ENCODE measurements around the gene TRMT112.
A peak's percentile ranks its signal among the peaks of the same experiment; 100 is the strongest.

TRMT112 gene

GRCh38 chr11:64317325-64317960 lies at the start of gene TRMT112:
Gene TRMT112 (minus strand): TSS chr11:64317559. CDS start chr11:64317526, 33 bp downstream.
- Histone ChIP-seq H3K36me3 (ENCODE audit: control insufficient read depth, insufficient read depth, low read length) (peaks cover 13% of the 10 kb centered on the region), H3K27ac (ENCODE audit: low read depth, low read length) (peak within 1 kb of the TSS; percentile 97), H3K4me1 (ENCODE audit: control insufficient read depth, insufficient read depth, low read length) (peaks cover 4% of the 10 kb centered on the region), H3K9ac (ENCODE audit: low read length) (peak within 1 kb of the TSS; percentile 72), H3K27me3 (ENCODE audit: control insufficient read depth, insufficient read depth, low read length) (no peaks in the 10 kb centered on the region), H3K4me3 (ENCODE audit: low read length) (peak within 1 kb of the TSS; percentile 78)

- no peak overlapping the region for H3K4me3 ChIP-seq (ENCODE audit: low read length)
- H3K9ac ChIP-seq (ENCODE audit: low read length) = no peak overlapping the region
- H3K27ac ChIP-seq (ENCODE audit: low read depth, low read length) = no peak overlapping the region
- H3K36me3 ChIP-seq (ENCODE audit: control insufficient read depth, insufficient read depth, low read length) = peaks cover 29% of the 10 kb centered on the region
- H3K4me1 ChIP-seq (ENCODE audit: control insufficient read depth, insufficient read depth, low read length) = no peaks in the 10 kb centered on the region
- H3K27me3 ChIP-seq (ENCODE audit: control insufficient read depth, insufficient read depth, low read length) = no peaks in the 10 kb centered on the region
Measured at GRCh38 chr11:64366751-64367150, 49.4 kb upstream of the TRMT112 start.

GRCh38 chr11:64364911-64365310 lies 47.6 kb upstream of the TRMT112 start:
- Histone ChIP-seq H3K4me3 (ENCODE audit: low read length) (no peak overlapping the region), H3K27me3 (ENCODE audit: control insufficient read depth, insufficient read depth, low read length) (no peaks in the 10 kb centered on the region), H3K36me3 (ENCODE audit: control insufficient read depth, insufficient read depth, low read length) (peaks cover 33% of the 10 kb centered on the region), H3K9ac (ENCODE audit: low read length) (no peak overlapping the region), H3K27ac (ENCODE audit: low read depth, low read length) (no peak overlapping the region), H3K4me1 (ENCODE audit: control insufficient read depth, insufficient read depth, low read length) (no peaks in the 10 kb centered on the region)

DNA sequence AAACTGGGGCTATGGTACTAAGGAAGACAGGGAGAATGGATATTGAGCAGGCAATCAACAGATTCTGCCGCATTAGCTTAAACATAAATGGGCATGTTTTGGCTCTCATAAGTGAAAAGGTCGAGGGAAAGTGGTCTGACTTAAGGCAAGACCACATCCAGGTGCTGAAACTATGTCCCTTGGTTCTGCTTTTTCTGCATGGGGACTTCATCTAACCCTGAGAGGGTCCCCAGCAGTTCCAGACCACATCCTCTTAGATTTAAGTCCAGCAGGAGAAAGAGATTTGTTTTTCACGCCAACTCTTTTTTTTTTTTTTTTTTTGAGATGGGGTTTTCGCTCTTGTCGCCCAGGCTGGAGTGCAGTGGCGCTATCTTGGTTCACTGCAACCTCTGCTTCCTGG lies 47.1 kb upstream of the TRMT112 start:
- H3K27ac ChIP-seq (ENCODE audit: low read depth, low read length) = no peak overlapping the region
- no peaks in the 10 kb centered on the region for H3K4me1 ChIP-seq (ENCODE audit: control insufficient read depth, insufficient read depth, low read length)
- H3K27me3 ChIP-seq (ENCODE audit: control insufficient read depth, insufficient read depth, low read length) = no peaks in the 10 kb centered on the region
- no peak overlapping the region for H3K9ac ChIP-seq (ENCODE audit: low read length)
- H3K36me3 ChIP-seq (ENCODE audit: control insufficient read depth, insufficient read depth, low read length) = peaks cover 31% of the 10 kb centered on the region
- H3K4me3 ChIP-seq (ENCODE audit: low read length) = no peak overlapping the region

GRCh38 chr11:64362339-64362738 lies 45.0 kb upstream of the TRMT112 start:
- Histone ChIP-seq H3K27me3 (ENCODE audit: control insufficient read depth, insufficient read depth, low read length) (no peaks in the 10 kb centered on the region), H3K4me1 (ENCODE audit: control insufficient read depth, insufficient read depth, low read length) (peaks cover 3% of the 10 kb centered on the region), H3K9ac (ENCODE audit: low read length) (no peak overlapping the region), H3K36me3 (ENCODE audit: control insufficient read depth, insufficient read depth, low read length) (peaks cover 26% of the 10 kb centered on the region), H3K27ac (ENCODE audit: low read depth, low read length) (no peak overlapping the region), H3K4me3 (ENCODE audit: low read length) (no peak overlapping the region)

- peaks cover 3% of the 10 kb centered on the region for H3K4me1 ChIP-seq (ENCODE audit: control insufficient read depth, insufficient read depth, low read length)
- no peak overlapping the region for H3K4me3 ChIP-seq (ENCODE audit: low read length)
- no peak overlapping the region for H3K9ac ChIP-seq (ENCODE audit: low read length)
- H3K27ac ChIP-seq (ENCODE audit: low read depth, low read length) = no peak overlapping the region
- peaks cover 23% of the 10 kb centered on the region for H3K36me3 ChIP-seq (ENCODE audit: control insufficient read depth, insufficient read depth, low read length)
- no peaks in the 10 kb centered on the region for H3K27me3 ChIP-seq (ENCODE audit: control insufficient read depth, insufficient read depth, low read length)
Measured at GRCh38 chr11:64361659-64362058, 44.3 kb upstream of the TRMT112 start.

GRCh38 chr11:64360448-64360921 lies 43.1 kb upstream of the TRMT112 start:
- Histone ChIP-seq H3K27me3 (ENCODE audit: control insufficient read depth, insufficient read depth, low read length) (no peaks in the 10 kb centered on the region), H3K36me3 (ENCODE audit: control insufficient read depth, insufficient read depth, low read length) (peaks cover 19% of the 10 kb centered on the region), H3K4me1 (ENCODE audit: control insufficient read depth, insufficient read depth, low read length) (peaks cover 4% of the 10 kb centered on the region), H3K27ac (ENCODE audit: low read depth, low read length) (no peak overlapping the region), H3K4me3 (ENCODE audit: low read length) (no peak overlapping the region), H3K9ac (ENCODE audit: low read length) (no peak overlapping the region)

DNA sequence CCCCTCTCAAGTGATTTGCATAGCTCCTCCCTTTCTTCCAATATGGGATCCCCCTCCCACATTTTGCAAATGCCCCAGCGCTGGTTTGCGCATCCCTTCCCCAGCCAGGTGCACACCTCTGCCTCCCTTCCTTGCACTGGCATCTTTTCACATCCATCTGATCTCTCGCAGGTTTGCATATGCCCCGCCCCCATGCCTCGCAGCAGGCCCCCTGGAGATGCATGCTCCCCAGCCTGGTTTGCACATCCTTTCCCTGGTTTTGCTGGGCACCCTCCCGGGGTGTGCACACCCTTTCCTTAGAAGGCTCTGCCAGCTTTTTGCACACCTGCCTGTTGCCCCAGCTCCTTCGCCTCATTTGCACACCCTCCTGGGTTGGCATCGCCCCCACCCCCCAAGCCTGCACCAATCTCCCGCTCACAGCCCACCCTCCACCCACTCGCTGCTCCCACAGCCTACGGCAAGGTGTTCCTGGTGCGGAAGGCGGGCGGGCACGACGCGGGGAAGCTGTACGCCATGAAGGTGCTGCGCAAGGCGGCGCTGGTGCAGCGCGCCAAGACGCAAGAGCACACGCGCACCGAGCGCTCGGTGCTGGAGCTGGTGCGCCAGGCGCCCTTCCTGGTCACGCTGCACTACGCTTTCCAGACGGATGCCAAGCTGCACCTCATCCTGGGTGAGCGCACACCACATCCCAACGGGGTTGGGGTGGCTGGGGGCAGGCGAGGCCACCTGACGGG lies 42.5 kb upstream of the TRMT112 start:
- H3K9ac ChIP-seq (ENCODE audit: low read length) = peak overlapping the region; percentile 82
- no peak overlapping the region for H3K27ac ChIP-seq (ENCODE audit: low read depth, low read length)
- peak overlapping the region; percentile 81 for H3K4me3 ChIP-seq (ENCODE audit: low read length)
- no peaks in the 10 kb centered on the region for H3K27me3 ChIP-seq (ENCODE audit: control insufficient read depth, insufficient read depth, low read length)
- H3K4me1 ChIP-seq (ENCODE audit: control insufficient read depth, insufficient read depth, low read length) = peaks cover 7% of the 10 kb centered on the region
- peaks cover 17% of the 10 kb centered on the region for H3K36me3 ChIP-seq (ENCODE audit: control insufficient read depth, insufficient read depth, low read length)

- Histone ChIP-seq H3K4me1 (ENCODE audit: control insufficient read depth, insufficient read depth, low read length) (peaks cover 7% of the 10 kb centered on the region), H3K4me3 (ENCODE audit: low read length) (peak within 1 kb of the TSS; percentile 81), H3K9ac (ENCODE audit: low read length) (peak within 1 kb of the TSS; percentile 82), H3K27ac (ENCODE audit: low read depth, low read length) (peak within 1 kb of the TSS; percentile 70), H3K36me3 (ENCODE audit: control insufficient read depth, insufficient read depth, low read length) (peaks cover 17% of the 10 kb centered on the region), H3K27me3 (ENCODE audit: control insufficient read depth, insufficient read depth, low read length) (no peaks in the 10 kb centered on the region)
Measured at GRCh38 chr11:64358907-64359711, 41.8 kb upstream of the TRMT112 start, which contains the start of gene RPS6KA4. Gene RPS6KA4 (plus strand): TSS chr11:64359162. CDS start chr11:64359236, 74 bp downstream.

GRCh38 chr11:64358536-64358906 lies 41.2 kb upstream of the TRMT112 start:
- H3K9ac ChIP-seq (ENCODE audit: low read length) = peak overlapping the region; percentile 49
- H3K27me3 ChIP-seq (ENCODE audit: control insufficient read depth, insufficient read depth, low read length) = no peaks in the 10 kb centered on the region
- peak overlapping the region; percentile 49 for H3K4me3 ChIP-seq (ENCODE audit: low read length)
- H3K27ac ChIP-seq (ENCODE audit: low read depth, low read length) = peak overlapping the region; percentile 70
- peaks cover 17% of the 10 kb centered on the region for H3K36me3 ChIP-seq (ENCODE audit: control insufficient read depth, insufficient read depth, low read length)
- peaks cover 7% of the 10 kb centered on the region for H3K4me1 ChIP-seq (ENCODE audit: control insufficient read depth, insufficient read depth, low read length)

DNA sequence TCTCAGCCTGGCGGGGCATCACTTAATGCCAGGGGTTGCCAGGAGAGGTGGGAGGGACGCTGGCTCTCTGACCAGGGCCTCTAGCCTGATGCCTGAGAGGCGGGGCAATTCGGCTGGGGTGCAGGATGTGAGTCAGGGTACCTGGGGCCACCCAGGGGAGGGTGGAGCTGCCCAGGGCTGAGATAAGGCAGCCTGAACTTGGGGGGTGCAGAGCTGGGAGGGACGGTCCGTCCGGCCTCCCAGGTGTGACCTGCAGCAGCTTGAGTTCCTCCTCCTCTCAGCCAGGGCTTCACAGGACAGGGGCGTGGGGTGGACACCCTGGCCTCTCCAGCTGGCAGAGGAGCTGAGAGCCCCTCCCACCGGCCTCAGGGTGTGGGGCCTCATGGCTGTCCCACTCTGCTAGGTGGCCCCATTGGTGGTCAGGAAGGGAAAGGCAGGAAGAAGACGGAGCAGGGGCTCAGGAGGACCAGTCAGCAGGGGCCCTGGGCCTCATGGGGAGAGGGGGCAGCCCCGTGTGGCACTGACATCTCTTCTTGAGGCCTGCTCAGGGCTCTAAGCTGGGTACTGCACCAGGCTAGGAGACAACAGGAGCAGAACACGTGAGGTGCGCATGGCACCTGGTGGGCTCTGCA lies 40.7 kb upstream of the TRMT112 start:
- Histone ChIP-seq H3K4me1 (ENCODE audit: control insufficient read depth, insufficient read depth, low read length) (peaks cover 7% of the 10 kb centered on the region), H3K9ac (ENCODE audit: low read length) (no peak overlapping the region), H3K27me3 (ENCODE audit: control insufficient read depth, insufficient read depth, low read length) (no peaks in the 10 kb centered on the region), H3K4me3 (ENCODE audit: low read length) (peak overlapping the region; percentile 49), H3K36me3 (ENCODE audit: control insufficient read depth, insufficient read depth, low read length) (peaks cover 13% of the 10 kb centered on the region), H3K27ac (ENCODE audit: low read depth, low read length) (no peak overlapping the region)

DNA sequence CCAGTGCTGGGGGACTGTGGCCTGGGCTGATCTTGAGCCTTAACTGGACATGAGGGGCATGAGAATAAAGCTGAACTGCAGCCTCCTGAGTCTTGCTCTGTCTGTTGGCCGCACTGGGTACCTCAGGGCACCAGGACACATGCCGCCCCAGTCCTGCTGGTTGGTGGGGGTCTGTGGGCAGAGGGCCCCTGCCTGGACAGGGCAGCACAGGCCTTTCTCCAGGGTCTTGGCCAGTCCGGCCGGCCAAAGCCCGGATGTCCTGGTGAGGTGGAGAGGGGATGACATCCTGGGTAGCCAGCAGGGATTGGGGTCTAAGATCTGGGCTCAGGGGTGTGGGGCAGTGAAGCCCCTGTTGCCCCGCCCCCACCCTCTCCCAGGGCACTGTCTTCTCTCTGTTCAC lies 40.1 kb upstream of the TRMT112 start:
- Histone ChIP-seq H3K27me3 (ENCODE audit: control insufficient read depth, insufficient read depth, low read length) (no peaks in the 10 kb centered on the region), H3K36me3 (ENCODE audit: control insufficient read depth, insufficient read depth, low read length) (peaks cover 11% of the 10 kb centered on the region), H3K27ac (ENCODE audit: low read depth, low read length) (no peak overlapping the region), H3K4me3 (ENCODE audit: low read length) (no peak overlapping the region), H3K9ac (ENCODE audit: low read length) (no peak overlapping the region), H3K4me1 (ENCODE audit: control insufficient read depth, insufficient read depth, low read length) (peaks cover 7% of the 10 kb centered on the region)

All from rectal smooth muscle tissue (tissue), 1 donor.